HG03159 (cell line): ENCODE data around the gene TANK.
A peak's percentile ranks its signal among the peaks of the same experiment; 100 is the strongest.

ENCODE experiments used
- ATAC-seq: cut with Tn5 transposase; IDR thresholded peaks from one replicate; pipeline ENCODE4 v1.9.1; 2021; ENCODE audit warnings: mild to moderate bottlenecking, moderate library complexity; ENCODE audit not compliant: unreplicated experiment

TANK gene

DNA sequence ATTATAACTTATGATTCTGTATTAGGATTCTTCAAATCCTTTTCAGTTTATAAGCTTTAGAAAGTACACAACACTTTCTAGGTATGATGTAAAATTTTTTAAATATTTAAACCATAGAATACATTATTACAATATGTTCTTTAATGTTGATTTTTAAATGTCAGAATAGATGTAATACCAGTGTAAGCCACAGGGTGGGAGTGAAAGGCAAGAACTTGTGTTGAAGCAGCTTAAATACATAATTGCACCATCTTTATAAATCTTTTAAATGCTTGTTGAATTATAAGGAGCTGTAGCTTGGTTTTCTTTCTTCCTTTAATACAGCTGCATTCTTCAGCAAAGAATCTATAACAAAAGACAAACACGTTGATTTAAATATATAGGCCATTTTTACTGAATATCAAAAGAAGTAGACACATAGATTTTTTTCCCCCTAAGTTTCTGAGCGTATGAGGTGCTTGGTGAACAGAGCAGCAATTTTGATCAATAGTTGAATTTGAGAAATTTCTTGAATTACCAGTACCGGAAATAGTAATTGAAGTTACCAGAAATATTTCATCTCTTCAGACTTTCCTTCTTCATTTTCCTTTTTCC is 63.0 kb downstream of the TANK start:
- peak; percentile 70 for ATAC-seq

DNA sequence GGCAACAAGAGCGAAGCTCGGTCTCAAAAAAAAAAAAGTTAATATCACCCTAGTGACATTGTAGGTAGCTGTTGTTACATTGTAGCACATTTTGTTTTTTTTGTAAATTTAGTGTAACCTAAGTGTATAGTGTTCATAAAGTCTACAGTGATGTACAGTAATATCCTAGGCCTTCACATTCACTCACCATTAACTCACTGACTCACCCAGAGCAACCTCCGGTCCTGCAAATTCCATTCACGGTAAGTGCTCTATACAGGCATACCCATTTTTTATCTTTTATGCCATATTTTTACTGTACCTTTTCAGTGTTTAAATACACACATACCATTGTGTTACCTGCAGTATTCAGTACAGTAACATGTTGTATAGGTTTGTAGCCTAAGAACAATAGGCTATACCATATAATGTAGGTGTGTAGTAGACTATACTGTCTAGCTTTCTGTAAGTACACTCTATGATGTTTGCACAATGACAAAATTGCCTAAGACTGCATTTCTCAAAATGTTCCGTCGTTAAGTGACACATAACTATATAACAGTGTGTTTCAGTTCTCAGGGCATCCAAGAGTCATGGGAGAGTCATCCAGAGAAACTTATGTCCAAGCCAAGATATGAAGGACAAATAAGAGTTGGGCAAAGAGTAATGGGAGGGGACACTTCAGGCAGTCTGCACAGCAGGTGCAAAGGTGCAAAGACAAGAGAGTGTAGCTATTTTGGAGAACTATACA is 68.4 kb downstream of the TANK start:
- ATAC-seq: no peak

- no peak for ATAC-seq
Observed at GRCh38 chr2:161230959-161231358, 70.7 kb downstream of the TANK start.

DNA sequence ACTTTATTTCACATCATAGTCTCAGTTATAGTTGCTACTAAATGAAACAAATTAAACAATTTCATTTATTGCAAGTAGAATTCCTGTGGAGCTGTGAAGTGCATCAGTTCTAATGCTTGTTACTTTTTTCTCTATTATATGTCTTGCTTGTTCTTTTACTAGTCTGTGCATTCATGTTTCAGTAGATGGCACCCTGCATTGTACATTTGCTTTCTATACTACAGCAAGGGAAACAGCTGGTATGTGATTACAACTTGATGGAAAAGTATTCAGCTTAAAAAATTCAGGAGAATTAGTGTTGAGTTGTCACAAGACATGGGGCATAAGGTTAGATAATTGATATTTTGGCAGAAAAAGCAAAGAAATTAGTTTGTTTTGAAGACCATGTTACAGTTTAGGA is 72.3 kb downstream of the TANK start:
- no peak for ATAC-seq

DNA sequence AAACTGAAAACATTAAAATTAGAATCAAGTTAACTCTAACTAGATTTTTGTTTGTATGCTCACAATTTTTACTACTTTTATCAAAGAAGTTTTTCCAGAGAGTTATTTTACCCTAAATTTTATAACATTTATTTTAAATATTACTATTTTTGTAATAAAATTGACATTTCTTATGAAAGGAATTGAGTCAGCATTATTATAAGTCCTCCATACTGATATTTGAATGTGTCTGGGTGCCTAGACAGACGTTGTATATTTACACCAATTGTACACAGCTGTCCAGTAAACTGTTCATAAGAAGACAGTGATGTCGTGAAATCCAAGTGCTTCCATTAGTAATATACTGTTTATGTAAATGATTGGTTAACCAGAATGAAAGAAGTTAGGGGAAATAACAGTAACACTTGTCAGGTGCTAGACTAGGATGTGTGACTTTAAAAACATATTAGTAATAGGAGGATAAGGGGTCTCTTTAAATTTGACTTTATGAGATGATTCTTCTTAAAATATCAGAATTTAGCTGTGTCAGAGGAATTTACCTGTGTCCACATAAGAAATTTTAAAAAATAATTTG is 73.7 kb downstream of the TANK start:
- ATAC-seq: peak; percentile 36

- ATAC-seq: no peak
Observed at GRCh38 chr2:161234627-161235026, 74.4 kb downstream of the TANK start.

- peak; percentile 42 for ATAC-seq
Observed at GRCh38 chr2:161237392-161238264, 77.4 kb downstream of the TANK start.

- no peak for ATAC-seq
Observed at GRCh38 chr2:161238265-161238559, 78.0 kb downstream of the TANK start.

DNA sequence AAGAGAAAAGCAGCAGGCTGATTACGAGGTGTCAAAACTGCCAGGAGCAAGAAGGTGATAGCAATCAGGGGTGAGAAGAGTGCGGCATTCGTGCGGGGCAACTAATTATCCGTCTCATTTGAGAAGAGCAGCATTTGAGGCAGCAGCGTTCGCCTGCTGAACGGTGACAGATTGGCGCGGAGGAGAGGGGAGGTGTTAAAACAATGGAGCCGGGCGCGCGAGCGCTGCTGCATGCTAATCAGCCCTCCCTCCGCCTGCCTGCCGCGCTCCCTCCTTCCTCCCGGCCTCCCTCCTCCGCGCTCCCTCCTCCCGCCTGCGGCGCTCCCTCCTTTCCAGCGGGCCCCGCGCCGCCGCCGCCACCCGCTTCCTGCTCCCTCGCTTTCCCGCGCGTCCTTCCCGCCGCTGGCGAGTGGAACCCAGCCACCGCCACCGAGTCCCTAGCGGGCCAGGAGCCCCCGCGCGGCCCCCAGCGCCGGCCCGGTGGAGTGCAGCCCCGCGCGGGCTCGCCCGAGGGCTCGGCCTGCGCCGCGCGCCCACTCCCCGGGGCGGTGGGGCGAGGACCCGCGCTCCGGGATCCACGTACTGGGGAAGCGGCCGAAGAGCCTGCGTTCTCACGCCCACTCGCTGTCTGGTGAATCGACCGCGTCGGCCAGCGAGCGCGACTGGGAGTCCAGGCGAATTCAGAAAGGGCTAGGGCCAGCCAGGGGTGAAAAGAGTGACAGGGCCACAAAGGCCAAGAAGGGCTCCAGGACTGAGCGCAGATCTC is 78.5 kb downstream of the TANK start:
- ATAC-seq: peak; percentile 43

DNA sequence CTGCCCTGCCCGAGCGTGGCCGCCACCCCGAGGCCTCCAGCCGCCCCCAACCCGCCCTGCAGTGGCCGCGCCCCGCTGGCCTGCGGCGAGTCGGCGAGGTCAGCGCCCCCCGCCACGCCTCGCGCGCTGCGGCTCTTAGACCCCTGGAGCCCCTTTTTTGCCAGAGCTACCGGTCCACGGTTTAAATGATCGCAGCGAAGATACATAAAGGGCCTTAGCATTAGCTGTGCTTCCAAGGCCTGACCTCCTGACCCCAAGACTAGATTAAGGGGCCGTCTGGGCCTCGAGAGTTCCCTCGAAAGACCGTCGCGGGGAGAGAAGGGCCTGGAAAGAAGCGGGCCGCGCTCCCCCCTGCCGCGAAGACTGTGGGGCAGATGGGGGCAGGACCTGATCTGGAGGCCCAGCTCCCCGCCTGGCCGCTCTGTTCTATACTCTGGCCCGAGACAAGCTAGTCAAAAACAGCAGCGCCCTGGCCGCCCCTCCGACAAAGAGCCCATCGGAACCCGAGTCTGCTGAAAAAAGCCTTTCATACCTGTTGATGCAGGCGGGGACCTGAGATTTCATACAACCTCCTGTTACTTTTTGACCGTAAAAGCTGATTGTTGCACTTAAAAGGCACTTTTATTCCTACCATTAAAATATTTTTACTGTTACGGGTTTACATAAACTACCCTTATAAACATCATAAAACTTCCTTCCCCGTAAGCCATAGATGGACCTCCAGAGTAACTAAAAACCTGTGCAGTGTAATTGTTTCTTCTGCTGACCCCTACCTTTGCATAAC is 79.3 kb downstream of the TANK start:
- ATAC-seq: no peak

GRCh38 chr2:161241894-161242293 is 81.7 kb downstream of the TANK start:
- ATAC-seq: no peak

DNA sequence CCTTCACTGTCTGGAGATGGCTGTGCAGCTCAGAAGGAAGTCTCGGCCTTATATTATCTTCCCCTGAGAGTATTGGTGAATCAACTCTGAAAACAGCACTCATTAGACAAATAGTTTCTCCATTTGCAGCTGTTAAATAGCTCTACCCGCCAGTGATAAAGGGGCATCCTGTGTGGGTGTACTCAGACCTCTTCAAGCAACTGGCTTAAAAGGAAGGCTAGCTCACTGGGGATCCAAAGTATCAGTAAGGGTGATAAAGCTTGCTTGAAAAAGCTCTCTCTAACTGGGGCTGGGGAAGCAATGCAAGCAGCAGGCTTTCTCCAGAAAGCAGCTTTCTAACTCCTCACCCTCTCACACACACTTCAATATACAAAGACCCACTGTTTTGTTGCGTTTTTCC is 83.1 kb downstream of the TANK start:
- ATAC-seq: peak; percentile 33

DNA sequence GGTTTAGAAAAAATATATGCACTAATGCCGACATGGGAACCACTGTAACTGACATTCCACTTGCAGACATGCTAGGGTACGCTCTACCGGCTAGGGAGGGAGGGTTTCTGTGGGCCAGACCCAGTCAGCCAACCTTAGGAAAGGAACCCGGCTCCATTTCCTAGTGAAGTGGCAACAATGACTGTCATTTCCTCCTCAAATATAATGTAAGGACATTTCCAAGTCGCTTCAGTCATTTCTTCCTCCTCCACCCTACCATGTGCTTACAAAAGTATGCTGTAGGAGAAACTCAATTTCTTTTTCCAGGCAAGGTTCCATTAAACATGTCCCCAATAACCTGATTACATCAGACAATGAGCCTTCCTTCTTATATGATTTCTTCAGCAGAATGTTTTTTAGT is 83.7 kb downstream of the TANK start:
- ATAC-seq: no peak

- ATAC-seq: peak; percentile 87
Observed at GRCh38 chr2:161244387-161245260, 84.4 kb downstream of the TANK start.

DNA sequence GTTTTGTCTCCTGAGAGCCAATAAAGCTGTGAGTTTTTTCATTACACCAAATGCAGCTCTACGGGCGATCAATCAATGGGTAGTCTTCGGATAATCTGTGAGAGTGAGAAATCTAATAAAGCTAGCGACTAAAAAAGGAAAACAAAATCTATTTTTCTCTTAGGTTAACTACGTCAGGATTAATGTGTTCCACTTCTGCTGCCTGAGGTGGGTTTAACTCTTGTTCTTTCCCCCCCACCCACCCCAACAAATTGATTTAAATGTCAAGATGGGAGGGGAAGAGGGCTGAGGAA is 85.0 kb downstream of the TANK start:
- ATAC-seq: no peak

GRCh38 chr2:161245671-161246070 is 85.4 kb downstream of the TANK start:
- ATAC-seq: no peak

- no peak for ATAC-seq
Observed at GRCh38 chr2:161246281-161246680, 86.1 kb downstream of the TANK start.

GRCh38 chr2:161250864-161251436 is 90.7 kb downstream of the TANK start:
- peak; percentile 46 for ATAC-seq
